ENCODE measurements around the gene POLA2.

The POLA2 gene

GRCh38 chr11:65288706-65289536 is 27.2 kb downstream of the POLA2 start:
- peak; percentile 94 to 99 for DNase-seq

- peak in 1 of 2 experiments; percentile 13 for DNase-seq
Measured at GRCh38 chr11:65290448-65291165, 28.8 kb downstream of the POLA2 start.

DNA sequence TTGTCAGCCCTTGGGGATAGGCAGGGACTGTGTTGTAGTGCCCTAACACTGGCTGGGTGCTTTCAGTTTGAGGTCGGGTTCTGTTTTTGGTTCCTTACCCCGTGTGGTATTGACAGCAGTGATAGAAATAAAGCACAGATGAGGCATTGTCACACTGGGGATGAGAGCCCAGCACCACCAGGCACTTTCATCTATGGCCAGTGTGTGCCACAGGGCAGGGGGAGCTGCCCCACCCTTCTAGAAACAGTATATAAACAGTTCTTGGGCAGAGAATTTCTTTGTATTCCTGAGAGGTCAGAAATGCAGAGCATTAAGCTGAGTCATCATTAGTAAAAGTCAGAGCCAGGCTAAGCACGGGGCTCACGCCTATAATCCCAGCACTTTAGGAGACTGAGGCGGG is 29.9 kb downstream of the POLA2 start:
- DNase-seq, result no peak

- no peak for DNase-seq
Measured at GRCh38 chr11:65292890-65293289, 31.1 kb downstream of the POLA2 start.

GRCh38 chr11:65293909-65294381 is 32.2 kb downstream of the POLA2 start:
- DNase-seq, result peak in 1 of 2 experiments; percentile 44

DNA sequence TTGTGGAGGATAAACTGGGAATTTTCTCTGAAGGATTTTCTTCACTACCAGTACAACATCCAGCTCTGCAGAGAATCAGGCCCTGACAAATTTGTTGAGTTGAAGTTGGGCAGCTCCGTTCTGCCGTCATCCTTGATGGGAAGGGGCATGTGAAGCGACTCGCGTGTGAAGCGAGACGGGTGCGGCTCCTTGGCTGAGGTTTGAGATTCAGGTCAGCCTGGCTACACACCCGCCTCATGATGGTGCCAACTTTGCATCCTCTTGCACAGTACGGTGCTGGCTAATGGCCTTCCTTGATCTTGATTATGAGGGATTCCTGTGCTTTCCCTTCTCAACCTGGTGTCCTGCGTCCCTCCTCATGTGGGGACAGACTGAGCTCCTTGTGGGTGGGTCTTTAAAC is 33.2 kb downstream of the POLA2 start:
- no peak for DNase-seq

DNA sequence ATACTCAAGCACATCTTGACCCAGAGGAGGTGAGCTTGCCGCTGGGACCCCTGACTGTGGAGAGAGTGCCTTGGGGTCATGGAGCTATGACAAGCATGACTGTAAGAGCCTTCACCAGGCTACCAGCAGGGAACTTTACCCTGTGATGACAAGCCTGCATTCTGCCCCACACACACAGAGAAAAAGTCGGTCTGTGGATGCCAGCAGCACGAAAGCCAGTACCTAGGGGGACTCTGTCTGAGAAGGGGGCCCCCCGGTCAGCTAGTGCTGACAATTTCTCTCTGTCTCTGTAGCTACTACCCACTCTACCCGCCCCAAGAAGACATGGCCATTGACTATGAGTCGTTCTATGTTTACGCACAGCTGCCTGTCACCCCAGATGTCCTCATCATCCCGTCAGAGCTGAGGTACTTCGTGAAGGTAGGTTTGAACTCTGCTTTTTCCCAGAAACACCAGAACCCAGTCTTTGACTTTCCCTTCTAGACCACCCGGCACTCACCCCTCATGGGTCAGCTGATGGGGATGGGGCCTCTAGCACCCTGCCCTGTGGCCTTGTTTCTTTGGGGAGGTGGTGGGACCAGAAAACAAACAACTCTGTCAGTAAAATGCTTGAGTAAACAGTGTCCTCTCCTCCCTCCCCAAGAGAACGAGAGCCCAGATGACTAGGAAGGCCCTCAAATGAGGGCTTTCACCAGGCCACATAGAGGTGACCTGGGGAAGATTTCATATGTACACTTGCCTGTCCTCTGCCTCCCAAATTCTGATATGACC is 34.0 kb downstream of the POLA2 start:
- no peak for DNase-seq

DNA sequence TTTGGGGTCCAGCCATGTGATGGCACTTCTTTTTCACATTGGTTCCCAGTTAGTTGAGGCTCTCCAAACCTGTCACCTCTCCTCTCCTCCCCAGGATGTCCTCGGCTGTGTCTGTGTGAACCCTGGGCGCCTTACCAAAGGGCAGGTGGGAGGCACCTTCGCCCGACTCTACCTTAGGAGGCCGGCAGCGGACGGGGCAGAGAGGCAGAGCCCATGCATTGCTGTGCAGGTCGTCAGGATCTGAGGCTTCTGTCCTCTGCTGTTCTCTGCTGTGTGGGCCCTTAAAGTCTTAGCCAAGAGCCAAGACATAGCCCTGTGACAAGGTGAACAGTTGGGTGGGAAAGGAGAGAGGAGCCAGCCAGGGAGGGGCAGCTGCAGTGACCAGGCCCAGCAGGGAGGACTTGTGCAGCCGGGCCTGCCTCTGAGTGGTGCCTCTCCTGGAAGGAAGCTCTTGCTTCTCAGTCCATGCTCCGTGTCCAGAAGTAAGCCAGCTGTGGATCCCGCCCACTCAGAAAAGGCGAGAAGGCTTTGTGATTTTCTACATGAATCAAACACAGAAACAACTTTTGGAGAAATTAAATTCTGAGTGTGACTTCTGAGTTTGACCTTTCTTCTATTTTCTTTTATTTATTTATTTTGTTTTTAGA is 35.4 kb downstream of the POLA2 start:
- DNase-seq, result no peak

DNA sequence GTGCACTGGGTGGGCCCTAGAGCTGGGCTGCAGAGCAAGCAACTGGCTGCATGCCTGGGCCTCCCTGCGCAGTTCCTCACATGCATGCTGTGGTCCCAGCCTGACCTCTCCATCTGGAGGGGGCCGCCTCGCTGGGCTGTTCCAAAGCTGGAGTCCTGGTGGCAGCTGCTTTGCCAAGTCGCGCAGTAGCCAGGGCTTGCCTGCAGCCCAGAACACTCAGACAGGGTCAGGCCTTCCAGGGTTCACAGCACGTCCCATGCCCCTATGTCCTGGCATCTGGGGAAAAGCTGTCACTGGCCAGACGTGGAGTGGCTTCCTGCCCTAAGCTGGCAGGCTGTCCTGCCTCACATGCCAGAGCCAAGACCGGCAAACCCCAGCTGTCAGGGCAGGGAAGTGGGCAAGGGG is 36.4 kb downstream of the POLA2 start:
- no peak for DNase-seq

- DNase-seq, result no peak
Measured at GRCh38 chr11:65298655-65299179, 37.0 kb downstream of the POLA2 start.

DNA sequence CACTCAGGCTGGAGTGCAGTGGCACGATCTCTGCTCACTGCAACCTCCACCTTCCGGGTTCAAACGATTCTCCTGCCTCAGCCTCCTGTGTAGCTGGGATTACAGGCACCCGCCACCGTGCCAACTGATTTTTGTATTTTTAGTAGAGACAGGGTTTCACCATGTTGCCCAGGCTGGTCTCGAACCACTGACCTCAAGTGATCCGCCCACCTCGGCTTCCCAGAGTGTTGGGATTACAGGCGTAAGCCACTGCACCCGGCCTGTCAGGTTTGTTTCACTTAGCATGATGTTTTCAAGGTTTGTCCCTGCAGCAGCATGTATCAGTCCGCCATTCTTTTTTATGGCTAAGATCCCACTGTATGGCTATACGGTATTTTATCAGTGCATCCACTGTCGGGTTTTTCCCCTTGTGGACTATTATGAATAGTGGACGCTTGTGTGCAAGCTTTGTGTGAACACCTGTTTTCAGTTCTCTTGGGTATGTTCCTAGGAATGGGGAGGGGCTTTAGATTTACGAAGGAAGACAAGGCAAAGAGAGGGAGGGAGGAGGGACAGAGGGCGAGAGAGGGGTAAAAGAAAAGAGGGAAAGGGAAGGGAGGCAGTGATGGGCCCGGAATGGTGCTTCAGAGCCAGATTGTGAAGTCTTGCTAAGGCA is 39.0 kb downstream of the POLA2 start:
- no peak for DNase-seq

GRCh38 chr11:65301491-65302329 is 39.9 kb downstream of the POLA2 start:
- DNase-seq, result no peak

- DNase-seq, result no peak
Measured at GRCh38 chr11:65303555-65303954, 41.8 kb downstream of the POLA2 start.

GRCh38 chr11:65304110-65304509 is 42.3 kb downstream of the POLA2 start:
- DNase-seq, result no peak

- no peak for DNase-seq
Measured at GRCh38 chr11:65304613-65305012, 42.9 kb downstream of the POLA2 start.

GRCh38 chr11:65305501-65306268 is 43.9 kb downstream of the POLA2 start:
- DNase-seq, result no peak

- DNase-seq, result no peak
Measured at GRCh38 chr11:65307298-65308229, 45.8 kb downstream of the POLA2 start.

DNA sequence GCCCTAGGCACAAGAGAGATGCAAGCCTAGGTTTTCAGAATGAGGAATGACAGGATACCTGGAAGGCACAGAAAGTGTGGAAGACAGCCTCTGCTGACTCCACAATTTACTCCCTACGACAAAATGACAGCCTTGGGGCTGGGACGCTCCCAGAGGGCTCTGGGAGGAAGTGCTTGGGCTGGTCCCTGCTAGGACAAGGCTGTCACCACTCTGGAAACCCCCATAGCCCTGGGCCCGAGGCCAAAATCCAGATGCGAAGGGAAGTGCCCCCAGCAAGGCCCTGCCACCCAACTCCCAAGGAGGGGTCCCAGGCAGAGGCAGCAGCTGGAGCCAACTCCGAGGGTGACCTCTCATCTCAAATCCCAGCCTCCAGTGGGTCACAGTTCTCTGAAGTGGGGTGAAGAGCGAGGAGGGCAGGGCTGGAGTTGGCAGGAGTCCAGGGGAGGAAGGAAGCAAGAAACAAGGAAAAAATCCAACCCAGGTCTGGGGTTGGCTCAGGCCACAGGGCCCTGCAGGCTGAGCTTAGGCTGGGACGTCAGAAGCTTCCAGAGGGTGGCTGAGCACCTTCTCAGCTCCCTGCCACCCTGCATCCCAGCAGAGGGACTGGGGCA is 46.6 kb downstream of the POLA2 start:
- DNase-seq, result no peak

DNA sequence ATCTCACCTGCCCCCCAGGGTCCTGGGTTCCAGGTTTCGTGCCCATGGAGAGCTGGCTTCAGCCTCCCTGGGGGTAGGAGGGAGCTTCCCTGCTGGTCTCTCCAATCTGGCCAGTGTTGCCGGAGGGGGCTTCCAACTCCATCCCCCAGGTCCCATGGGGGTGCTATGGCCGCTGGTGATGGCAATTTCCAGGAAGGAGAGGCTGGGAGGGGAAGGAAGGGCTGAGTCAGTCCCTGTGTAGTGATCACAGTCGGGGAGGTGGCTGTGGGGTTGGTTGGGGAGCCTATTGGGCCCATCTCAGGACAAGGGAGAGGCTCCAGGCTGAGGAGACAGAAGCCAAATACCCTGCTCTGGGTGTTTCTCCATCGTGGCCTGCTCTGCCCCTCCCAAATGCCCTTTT is 47.2 kb downstream of the POLA2 start:
- DNase-seq, result no peak
